KBM-7 (cell line): Measurements from ENCODE around the gene PAXX.

ENCODE experiments used
- DNase-seq: peaks from one replicate; pipeline ENCODE4 v3.0.0-alpha.2; 2015
- in situ Hi-C: fragments of 300-500 bp; cut with MboI; formaldehyde crosslinking; loops from 2 replicates; pipeline ENCODE4 v1.14.3; 2020; ENCODE audit warnings: low sequenced_read_pairs, low pct_unique_long_range_greater_than_20kb, mixed read lengths

PAXX gene, protein sequence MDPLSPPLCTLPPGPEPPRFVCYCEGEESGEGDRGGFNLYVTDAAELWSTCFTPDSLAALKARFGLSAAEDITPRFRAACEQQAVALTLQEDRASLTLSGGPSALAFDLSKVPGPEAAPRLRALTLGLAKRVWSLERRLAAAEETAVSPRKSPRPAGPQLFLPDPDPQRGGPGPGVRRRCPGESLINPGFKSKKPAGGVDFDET

DNA sequence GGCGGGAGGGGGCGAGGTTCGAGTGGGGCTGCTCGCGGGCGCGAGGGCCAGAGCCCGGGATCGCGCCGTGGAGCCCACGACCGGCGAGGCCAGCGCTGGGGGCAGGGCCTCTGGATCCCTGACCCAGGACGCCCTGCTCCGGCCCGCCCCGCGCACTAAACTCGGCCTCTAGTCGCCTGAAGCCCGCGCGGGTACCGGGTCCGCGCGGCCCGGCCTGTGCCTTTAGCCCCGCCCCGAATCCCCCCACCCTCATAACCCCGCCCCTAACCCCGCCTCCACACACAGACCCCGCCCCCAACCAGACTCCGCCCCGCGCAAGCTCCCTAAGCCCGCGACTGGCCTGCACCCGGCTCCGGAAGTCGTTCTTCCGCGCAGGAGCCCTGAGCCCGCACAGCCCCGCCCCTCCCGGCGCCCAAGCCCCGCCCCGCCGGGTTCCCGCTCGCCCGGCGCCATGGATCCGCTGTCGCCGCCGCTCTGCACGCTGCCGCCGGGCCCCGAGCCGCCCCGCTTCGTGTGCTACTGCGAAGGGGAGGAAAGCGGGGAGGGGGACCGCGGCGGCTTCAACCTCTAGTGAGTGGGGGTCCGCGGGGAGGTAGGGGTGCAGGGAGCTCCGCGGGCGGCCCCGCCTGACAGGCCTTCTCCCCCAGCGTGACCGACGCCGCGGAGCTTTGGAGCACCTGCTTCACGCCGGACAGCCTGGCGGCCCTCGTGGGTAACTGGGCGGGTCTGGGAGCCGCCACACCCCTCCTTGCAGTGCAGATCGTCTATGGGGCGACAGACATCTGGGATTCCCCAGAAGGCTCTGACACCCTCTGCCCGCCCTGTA lies at the start of gene PAXX:
TSS of gene PAXX (plus strand) at position 430 of the 826 bp plus-strand sequence. CDS start at position 452, 22 bp downstream.
- in situ Hi-C loops = no loop called here
- DNase-seq = peak; percentile 67

DNA sequence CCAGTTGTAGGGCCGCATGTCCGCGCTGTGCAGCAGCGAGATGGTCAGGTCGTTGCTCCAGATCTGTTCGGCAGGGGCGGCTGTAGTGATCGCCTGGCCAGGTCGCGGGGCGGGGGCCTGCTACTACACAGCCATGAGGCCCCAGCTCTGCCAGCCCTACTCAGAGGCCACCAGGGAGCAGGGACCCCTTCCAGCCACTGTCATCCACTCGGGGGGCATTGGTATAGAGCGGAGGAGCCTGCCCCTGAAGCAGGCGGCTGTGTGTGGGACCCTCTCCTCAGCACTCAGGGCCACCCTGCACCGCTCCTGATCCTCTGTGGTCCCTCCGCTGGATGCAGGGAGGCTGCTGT lies 49.4 kb upstream of the PAXX start:
- DNase-seq = no peak
- in situ Hi-C loops = no loop called here

DNA sequence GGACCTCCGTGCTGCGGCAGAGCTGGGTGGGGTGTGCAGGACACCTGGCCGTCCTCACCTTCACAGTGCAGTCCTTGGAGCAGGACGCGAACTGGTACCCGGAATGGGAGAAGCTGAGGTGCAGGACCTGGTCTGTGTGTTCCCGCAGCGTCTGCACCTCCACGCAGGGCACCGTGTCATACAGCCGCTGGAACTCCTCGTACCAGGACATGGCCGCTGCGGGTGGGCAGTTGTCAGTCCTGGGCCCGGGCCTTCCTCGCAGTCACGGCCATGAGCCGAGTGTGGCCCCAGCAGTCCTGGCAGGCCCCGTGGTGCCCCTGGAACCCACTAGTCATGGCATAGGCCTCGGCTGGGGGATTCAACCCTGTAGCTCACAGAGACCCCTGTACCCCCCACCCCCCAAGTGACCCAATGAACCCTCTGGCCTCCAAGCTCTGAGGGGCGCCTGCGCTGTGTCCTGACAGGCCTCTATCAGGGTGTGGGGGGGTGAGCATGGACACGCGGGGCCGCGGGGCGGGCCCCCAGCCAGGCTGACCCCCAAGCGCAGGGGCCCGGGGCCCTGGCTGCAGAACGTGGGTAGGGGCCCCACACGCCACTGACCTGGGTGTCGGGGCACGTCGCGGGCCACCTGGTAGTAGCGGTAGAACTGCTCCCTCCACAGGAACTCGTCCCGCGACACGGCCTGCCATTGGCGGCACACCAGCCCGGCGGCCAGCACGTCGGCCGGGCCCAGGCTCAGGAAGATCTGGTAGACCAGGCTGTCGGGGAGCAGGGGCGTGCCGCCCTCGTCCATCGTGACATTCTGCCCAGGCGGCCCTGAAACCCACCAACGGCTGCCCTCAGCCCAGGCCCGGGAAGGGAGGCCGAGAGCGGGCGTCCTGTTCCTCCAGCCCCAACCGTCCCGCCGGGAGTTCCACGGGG lies 48.7 kb upstream of the PAXX start:
- in situ Hi-C loops = no loop called here

DNA sequence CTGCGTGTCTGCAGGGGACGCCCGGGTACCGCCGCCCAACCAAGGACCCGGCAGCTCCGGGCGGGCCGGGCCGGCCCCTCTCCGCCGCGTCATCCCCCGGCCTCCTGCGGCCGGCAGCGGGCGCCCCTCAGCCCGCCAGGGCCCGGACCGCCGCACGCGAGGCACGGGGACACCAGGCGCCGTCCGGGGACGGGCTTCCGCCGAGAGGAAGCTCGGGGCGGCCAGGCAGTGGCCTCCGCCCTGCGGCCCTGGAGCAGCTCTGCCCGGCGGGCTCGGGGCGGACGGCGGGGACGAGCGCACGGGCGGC lies 48.1 kb upstream of the PAXX start:
- in situ Hi-C loops = no loop called here
- peak; percentile 50 for DNase-seq

More for the DNA sequence above, 48.7 kb upstream of the PAXX start:
- peak; percentile 38 for DNase-seq

DNA sequence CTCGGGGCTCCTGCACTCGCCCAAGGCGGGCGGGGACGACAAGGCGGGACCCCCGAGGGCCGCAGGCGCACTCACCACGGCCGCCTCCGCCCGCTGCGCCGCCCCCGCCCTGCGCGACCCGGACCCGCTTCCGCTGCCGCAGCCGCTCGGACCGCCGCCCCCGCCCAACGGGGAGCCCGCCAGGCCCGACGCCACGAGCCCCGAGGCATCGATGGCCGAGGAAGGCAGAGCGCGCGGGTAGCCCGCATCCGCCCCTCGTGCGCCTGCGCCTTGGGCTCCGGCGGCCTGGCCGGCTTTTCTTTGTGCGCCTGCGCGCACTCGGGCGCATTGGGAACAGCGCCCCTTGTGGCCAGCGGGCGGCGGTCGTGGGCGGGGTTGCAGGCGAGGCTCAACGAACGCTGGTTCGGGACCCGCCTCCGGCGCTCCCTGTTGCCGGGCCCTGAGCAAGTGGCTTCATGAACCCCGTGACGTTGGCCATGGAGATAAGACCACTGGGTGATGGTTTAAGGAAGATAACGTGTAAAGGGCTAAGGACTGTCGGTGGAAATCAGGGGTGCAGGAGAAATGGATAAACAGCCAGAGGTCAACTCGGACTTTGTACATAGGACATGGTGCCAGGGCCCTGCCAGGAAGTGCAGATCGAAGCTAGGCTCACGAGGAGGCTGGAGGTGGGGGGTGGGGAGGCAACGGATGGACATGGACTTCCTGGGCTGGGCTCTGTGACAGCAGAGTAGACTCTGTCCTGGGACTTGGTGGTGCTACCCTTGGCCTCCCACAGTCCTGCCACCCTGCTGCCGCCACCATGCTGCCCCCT lies 47.5 kb upstream of the PAXX start, which contains the start of the genes C8G and FBXW5:
TSS of gene C8G (plus strand) at position 725 of the 814 bp plus-strand sequence. CDS start at position 803, 78 bp downstream.
TSS of gene FBXW5 (minus strand) at position 220 of the 814 bp plus-strand sequence. CDS start 655 bp downstream, outside the sequence.
- DNase-seq = peak; percentile 91
- in situ Hi-C loops = no loop called here

DNA sequence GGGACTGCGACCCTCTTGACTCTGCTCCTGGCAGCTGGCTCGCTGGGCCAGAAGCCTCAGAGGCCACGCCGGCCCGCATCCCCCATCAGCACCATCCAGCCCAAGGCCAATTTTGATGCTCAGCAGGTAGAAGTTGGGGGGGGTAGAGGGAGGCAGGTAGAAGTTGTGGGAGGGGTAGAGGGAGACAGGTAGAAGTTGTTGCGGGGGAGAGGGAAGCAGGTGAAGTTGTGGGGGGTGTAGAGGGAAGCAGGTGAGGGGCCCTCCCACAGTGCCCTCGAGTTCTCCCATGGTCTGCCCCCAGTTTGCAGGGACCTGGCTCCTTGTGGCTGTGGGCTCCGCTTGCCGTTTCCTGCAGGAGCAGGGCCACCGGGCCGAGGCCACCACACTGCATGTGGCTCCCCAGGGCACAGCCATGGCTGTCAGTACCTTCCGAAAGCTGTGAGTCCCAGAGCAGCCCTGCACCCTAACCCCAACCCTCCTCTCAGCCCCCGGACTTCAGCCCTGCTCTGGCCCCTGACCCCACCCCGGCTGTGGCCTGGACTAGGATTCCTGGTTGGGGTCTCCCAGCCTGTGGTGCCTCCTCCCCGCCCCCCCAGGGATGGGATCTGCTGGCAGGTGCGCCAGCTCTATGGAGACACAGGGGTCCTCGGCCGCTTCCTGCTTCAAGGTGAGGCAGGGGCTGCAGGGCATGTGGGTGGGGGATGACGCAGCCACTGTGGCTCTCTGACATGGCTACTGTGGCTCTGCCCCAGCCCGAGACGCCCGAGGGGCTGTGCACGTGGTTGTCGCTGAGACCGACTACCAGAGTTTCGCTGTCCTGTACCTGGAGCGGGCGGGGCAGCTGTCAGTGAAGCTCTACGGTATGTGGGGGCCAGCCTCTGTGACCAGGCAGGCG lies 46.6 kb upstream of the PAXX start:
- no peak for DNase-seq
- in situ Hi-C loops = no loop called here

DNA sequence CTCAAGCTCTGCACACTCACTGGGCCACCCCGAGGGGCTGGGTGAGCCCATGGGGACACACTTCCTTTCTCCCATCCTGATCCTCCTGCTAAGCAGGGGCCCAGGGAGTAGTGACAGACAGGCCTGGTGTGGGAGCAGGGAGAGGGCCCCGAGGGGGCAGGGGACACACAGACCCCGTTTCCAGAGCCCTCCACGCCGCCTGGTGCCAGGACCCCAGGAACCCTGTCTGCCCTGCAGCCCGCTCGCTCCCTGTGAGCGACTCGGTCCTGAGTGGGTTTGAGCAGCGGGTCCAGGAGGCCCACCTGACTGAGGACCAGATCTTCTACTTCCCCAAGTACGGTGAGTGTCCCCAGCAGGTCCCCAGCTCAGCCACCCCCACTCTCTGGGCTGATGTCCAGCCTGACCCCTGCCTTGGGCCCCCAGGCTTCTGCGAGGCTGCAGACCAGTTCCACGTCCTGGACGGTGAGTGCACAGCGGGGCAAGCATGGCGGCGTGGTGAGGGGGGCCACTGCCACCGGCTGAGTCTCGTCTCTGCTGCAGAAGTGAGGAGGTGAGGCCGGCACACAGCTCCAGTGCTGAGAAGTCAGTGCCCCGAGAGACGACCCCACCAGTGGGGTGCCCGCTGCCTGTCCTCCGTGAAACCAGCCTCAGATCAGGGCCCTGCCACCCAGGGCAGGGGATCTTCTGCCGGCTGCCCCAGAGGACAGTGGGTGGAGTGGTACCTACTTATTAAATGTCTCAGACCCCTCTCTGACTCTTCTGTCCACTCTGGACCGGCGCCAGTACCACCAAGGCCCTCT lies 45.8 kb upstream of the PAXX start:
- in situ Hi-C loops = no loop called here
- DNase-seq = no peak

DNA sequence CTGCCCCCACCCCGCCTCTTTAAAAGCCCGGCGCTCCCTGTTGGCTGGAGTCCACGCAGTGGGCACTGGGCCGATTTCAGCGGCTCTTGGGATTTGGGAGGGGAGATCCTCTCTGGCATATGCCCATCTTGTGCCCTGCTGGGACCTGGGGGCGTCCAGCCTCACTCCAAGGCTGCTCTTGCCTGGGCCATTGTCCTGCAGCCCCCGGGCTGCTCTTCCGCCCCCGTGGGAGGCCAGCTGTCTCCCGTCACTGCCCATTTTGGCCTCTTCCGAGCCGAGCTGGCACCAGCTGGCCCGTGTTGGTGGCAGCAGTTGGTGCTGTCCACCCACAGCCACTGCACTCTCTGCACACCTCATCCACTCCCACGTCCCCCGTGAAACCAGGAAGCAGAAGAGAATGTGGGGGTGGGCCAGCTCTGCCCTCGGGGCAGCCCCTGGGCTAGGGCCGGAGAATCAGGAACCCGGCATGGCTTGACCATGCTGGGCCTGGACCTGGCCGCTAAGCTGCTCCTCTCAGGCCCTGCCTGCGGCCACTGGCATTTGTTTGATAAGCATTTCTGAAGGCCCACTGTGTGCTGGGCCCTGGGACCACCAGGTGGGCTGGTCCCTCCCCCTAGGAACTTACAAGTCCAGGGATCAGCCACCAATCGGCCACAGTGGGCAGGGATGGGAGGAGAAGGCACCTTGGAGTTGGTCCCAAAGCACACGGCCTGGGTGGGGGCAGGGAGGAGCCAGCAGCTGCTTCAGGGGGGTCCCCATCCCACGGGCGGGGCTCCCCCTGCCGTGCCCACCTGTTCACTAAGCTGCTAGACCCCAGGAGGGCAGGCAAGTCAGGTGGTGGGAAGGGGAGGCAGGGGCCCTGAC lies 45.0 kb upstream of the PAXX start:
- no peak for DNase-seq
- in situ Hi-C loops = no loop called here

DNA sequence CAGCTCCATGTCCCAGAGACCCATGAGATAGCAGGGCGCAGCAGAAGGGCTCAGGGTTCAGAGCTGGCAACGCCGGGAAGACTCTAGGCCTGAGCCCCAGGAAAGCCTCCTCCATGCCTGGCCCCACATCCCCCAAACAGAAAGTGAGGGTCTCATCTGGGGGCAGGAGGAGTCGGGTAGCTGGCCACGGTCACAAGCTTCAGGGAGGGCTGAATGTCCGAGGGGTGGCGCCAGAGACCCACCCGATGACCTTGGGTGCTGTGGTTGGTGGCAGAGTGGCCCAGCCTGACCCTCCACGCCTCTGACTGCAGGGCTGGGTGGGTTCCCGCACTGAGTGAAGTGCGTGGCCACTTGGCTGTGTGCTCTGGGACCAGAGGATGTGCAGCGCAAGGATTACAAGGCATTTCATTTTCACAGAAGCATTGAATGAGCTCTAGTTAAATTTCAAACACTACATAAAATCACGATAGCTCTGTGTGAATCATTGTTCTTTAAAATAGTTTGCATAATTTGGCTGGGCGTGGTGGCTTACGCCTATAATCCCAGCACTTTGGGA lies 44.2 kb upstream of the PAXX start:
- DNase-seq = peak; percentile 27
- in situ Hi-C loops = no loop called here

DNA sequence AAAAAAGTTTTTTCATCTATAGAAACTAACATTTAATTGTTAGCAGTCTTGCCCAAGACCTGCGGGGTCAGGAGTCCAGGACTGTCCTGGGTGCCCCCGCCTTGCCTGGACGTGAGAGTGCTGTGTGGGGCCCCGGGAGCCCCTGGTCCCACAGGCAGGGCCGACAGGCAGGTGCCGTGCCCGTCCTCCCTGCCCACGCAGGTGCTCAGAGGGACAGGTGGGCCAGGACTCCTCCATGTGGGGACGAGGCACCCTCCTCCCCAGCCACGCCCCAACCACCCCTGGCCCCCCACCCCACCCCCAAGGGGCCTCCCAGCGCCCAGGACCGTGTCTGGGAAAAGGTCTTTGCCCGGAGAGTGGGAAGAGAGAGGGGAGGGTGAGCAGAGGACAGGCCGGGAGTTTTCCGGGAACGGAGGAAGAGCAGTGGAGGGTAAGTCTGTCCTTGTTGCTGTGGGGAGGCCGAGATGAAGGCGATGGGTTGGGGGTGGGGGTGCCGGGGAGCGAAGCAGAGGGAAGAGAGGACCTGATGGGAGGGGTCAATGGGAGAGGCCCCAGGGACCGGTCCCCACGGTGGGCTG lies 42.9 kb upstream of the PAXX start:
- DNase-seq = no peak
- in situ Hi-C loops = no loop called here

DNA sequence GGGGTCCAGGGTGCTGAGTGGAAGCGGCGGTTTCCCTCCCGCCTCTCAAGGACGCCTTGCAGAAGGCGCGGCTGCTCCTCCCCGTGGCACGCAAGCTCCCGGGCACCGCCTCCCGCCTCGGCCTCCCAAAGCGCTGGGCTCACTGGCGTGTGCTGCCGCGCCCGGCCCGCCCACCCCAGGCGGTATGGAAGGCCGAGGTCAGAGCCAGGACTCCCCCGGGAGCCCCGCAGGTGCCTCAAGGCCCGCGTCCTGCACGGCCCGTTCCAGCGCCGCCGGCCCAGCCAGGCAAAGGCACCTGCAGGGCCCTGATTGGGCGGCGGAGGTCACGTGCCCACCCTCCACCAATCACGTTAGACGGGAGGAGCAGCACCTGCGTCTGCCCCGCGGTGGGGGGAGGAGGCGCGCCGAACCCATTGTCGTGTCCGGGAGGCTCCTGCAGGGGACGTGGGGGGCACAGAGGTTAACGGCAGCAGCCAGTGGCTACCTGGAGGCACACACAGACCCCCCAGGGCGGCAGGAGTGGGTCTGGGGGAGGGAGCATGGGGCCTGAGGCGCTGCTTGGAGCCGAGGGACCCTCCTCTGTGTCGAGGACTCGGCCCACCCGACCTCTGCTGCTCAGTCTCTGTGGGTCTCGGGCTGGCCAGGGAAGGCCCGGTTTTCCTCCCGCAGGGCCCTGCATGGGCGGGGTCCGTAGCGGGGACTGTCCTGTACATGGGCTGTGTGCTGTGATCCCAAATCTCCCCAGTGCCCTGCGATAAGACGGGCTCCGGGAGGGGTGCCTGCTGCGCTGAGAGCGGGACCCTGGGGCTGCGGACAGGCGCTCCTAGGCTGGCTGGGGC lies 42.2 kb upstream of the PAXX start:
- DNase-seq = peak; percentile 90
- in situ Hi-C loops = no loop called here

DNA sequence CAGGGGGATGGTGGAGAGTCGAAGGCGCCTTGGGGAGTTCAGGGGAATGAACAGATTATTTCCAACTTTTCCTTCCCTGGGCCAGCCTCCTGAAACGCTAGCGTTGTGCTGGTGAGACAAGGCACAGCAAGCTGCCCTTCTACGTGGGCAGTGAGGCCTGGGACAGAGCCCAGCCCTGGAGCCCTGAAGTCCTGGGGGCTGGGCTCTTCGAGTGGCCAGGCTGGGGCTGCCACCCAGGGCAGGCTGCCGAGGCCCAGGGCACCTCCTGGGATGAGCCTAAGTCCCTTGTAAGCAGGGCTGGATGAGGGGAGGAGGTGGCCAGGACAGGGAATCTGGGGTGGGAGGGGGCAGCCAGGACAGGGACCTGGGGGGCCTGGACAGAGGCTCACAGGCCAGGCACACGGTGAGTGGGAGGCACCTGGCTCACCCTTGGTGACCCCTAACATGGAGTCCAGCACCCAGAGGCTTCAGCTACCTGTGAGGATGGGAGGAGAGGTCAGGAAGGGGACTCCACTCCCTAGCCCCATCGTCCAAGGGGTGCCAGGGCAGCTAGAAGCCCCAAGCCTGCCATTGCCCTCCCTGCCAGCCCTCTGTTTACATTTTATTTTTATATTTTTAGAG lies 41.5 kb upstream of the PAXX start:
- no peak for DNase-seq
- in situ Hi-C loops = no loop called here

DNA sequence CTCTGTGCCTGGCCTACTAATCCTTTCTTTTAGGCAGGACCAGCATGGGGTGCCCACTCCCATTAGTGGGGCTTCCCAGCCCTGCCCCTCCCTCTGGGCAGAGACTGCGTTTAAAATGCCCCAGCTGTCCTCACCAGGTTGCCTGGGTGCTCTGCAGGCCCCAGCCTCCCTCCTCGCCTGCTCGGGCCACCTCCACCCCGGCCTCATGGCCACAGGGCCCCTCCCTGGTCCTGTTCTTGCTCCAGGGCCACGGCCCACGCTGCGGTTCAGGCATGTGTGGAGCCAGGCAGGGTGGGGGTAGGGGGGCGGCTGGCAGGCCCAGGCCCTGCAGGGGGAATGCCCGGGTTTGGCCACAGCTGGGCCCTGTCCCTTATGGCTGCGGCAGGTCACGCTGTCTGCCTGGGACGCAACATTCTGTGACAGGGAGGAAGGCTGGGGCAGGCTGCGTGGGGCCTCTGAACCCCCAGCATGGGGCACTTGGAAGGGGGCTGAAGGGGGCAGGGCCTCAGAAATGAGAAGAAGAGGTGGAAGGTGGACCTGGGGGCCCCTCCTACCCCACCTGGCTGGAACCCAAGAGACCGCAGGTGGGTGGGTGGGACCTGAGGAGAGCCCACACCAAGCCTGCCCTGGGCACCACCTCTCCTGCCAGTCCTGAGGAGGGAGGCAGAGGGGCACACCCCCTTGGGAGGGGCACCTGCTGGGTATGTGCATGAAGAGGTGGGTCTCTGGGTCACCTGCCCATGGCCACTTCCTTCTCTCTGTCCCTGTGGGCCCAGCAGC lies 40.5 kb upstream of the PAXX start, which contains the start of gene LCN12:
TSS of gene LCN12 (plus strand) at position 733 of the 780 bp plus-strand sequence. CDS start 55 bp downstream, outside the sequence.
- in situ Hi-C loops = no loop called here
- no peak for DNase-seq
